Neutrophil (primary cell): ENCODE results near the gene CHSY3.

Source experiments
- H3K27ac ChIP-seq: fragments of 200-600 bp; sonication (generic); 2 replicates; pipeline ENCODE4 v1.5.1; 2016; ENCODE audit warnings: mild to moderate bottlenecking, moderate library complexity
- H3K27me3 ChIP-seq: fragments of 200-600 bp; sonication (generic); 2 replicates; pipeline ENCODE4 v1.6.0; 2016; ENCODE audit warnings: mild to moderate bottlenecking
- H3K36me3 ChIP-seq: fragments of 200-600 bp; sonication (generic); 2 replicates; pipeline ENCODE4 v1.5.1; 2017
- H3K4me1 ChIP-seq, 2 experiments: fragments of 200-600 bp in 1 of 2; sonication (generic) in 1 of 2; 1 replicate in 1 of 2; 2 replicates in 1 of 2; pipeline versions ENCODE4 v1.5.1 to v1.6.1; 2013 to 2016; ENCODE audit warnings: low read depth in 1 of 2, low read length in 1 of 2, mild to moderate bottlenecking in 1 of 2, moderate library complexity in 1 of 2; ENCODE audit not compliant: control insufficient read depth in 1 of 2, insufficient read depth in 1 of 2
- H3K4me3 ChIP-seq, 2 experiments: fragments of 200-600 bp in 1 of 2; sonication (generic) in 1 of 2; 1 replicate in 1 of 2; 2 replicates in 1 of 2; pipeline ENCODE4 v1.5.1; 2013 to 2016; ENCODE audit warnings: low read depth in 1 of 2, low read length in 1 of 2, mild to moderate bottlenecking in 1 of 2, moderate library complexity in 1 of 2
- H3K9me3 ChIP-seq: fragments of 200-600 bp; sonication (generic); 2 replicates; pipeline ENCODE4 v1.5.1; 2016
- CTCF ChIP-seq: fragments of 200-600 bp; sonication (generic); IDR thresholded peaks from 2 replicates; pipeline ENCODE4 v1.5.1; 2016; ENCODE audit warnings: antibody characterized with exemption

Gene CHSY3

GRCh38 chr5:129977810-129978209, 73.5 kb downstream of the CHSY3 start:
- H3K27ac ChIP-seq: no peak overlapping the region
- H3K36me3 ChIP-seq: no peaks in the 10 kb centered on the region
- no peak for TF ChIP-seq CTCF
- H3K9me3 ChIP-seq: no peaks in the 10 kb centered on the region
- no peak overlapping the region for H3K4me3 ChIP-seq
- H3K27me3 ChIP-seq: no peaks in the 10 kb centered on the region
- H3K4me1 ChIP-seq: no peaks in the 10 kb centered on the region

- no peak overlapping the region for H3K27ac ChIP-seq
- no peaks in the 10 kb centered on the region for H3K4me1 ChIP-seq
- no peak overlapping the region for H3K4me3 ChIP-seq
- H3K36me3 ChIP-seq: no peaks in the 10 kb centered on the region
- no peaks in the 10 kb centered on the region for H3K9me3 ChIP-seq
- no peak for TF ChIP-seq CTCF
- no peaks in the 10 kb centered on the region for H3K27me3 ChIP-seq
Measured at GRCh38 chr5:129978270-129978669, 74.0 kb downstream of the CHSY3 start.

GRCh38 chr5:129988453-129988852, 84.2 kb downstream of the CHSY3 start:
- no peak for TF ChIP-seq CTCF
- Histone ChIP-seq H3K9me3 (no peaks in the 10 kb centered on the region), H3K27ac (no peak overlapping the region)

GRCh38 chr5:129991780-129992179, 87.5 kb downstream of the CHSY3 start:
- H3K4me3 ChIP-seq: no peak overlapping the region
- H3K4me1 ChIP-seq: no peaks in the 10 kb centered on the region
- H3K9me3 ChIP-seq: no peaks in the 10 kb centered on the region
- TF ChIP-seq CTCF: no peak
- no peaks in the 10 kb centered on the region for H3K36me3 ChIP-seq
- H3K27me3 ChIP-seq: no peaks in the 10 kb centered on the region
- no peak overlapping the region for H3K27ac ChIP-seq

More at GRCh38 chr5:129988453-129988852, 84.2 kb downstream of the CHSY3 start:
- H3K27me3 ChIP-seq: no peaks in the 10 kb centered on the region
- no peaks in the 10 kb centered on the region for H3K36me3 ChIP-seq
- no peaks in the 10 kb centered on the region for H3K4me1 ChIP-seq
- H3K4me3 ChIP-seq: no peak overlapping the region

GRCh38 chr5:129996896-129997295, 92.6 kb downstream of the CHSY3 start:
- H3K9me3 ChIP-seq: no peaks in the 10 kb centered on the region
- H3K27ac ChIP-seq: no peak overlapping the region
- no peak for TF ChIP-seq CTCF
- H3K36me3 ChIP-seq: no peaks in the 10 kb centered on the region
- no peak overlapping the region for H3K4me3 ChIP-seq
- no peaks in the 10 kb centered on the region for H3K4me1 ChIP-seq
- H3K27me3 ChIP-seq: no peaks in the 10 kb centered on the region

GRCh38 chr5:130000460-130000859, 96.2 kb downstream of the CHSY3 start:
- H3K4me3 ChIP-seq: no peak overlapping the region
- no peaks in the 10 kb centered on the region for H3K4me1 ChIP-seq
- no peak overlapping the region for H3K27ac ChIP-seq
- H3K36me3 ChIP-seq: no peaks in the 10 kb centered on the region
- H3K27me3 ChIP-seq: no peaks in the 10 kb centered on the region
- no peak for TF ChIP-seq CTCF
- H3K9me3 ChIP-seq: no peaks in the 10 kb centered on the region
